Activated CD4-positive, alpha-beta memory T cell treated with anti-CD3 and anti-CD28 coated beads, Interleukin-2, amount 10 ng/mL, durations not matched to agents 7 days and 5 days (primary cell): ENCODE data around the gene NR1H4. TPM values are rescaled to one million over a fixed set of nuclear protein-coding genes. Genes with fewer than 3 reads are reported as not detected.
"Not testable (repeated sequence)": the region's sequence is repeated elsewhere in the genome, so short reads cannot be mapped to it uniquely, and the experiment has no call there.

ENCODE experiments used
- CTCF ChIA-PET: fragments of 350-600 bp; sonication (Branson Sonifier 250); formaldehyde crosslinking; loops from one replicate; lab custom pipeline; 2021; ENCODE audit warnings: antibody characterized with exemption, inconsistent platforms; lab: Charles Lee
- POLR2A ChIA-PET: fragments of 350-600 bp; sonication (Branson Sonifier 250); formaldehyde crosslinking; loops from one replicate; lab custom pipeline; 2021; ENCODE audit warnings: antibody characterized with exemption; lab: Charles Lee
- DNase-seq: peaks from one replicate; pipeline ENCODE4 v3.0.0-alpha.2; 2020
- H3K27ac Mint-ChIP-seq: one replicate; pipeline ENCODE4 v1.8.0; 2021; ENCODE audit warnings: mild to moderate bottlenecking, mixed read lengths
- H3K27me3 Mint-ChIP-seq: one replicate; pipeline ENCODE4 v1.8.0; 2021; ENCODE audit warnings: mixed read lengths
- H3K36me3 Mint-ChIP-seq: one replicate; pipeline ENCODE4 v1.8.0; 2021; ENCODE audit warnings: low read depth, mixed read lengths
- H3K4me1 Mint-ChIP-seq: one replicate; pipeline ENCODE4 v1.8.0; 2021; ENCODE audit warnings: mixed read lengths
- H3K4me3 Mint-ChIP-seq: one replicate; pipeline ENCODE4 v1.8.0; 2021; ENCODE audit warnings: mild to moderate bottlenecking, mixed read lengths
- H3K9me3 Mint-ChIP-seq: one replicate; pipeline ENCODE4 v1.8.0; 2021; ENCODE audit warnings: mixed read lengths
- total RNA-seq, 2 experiments: library from RNA; stranded (reverse); gene quantifications; one replicate each; pipeline ENCODE4 v1.2.3, GENCODE V29; 2021

The NR1H4 gene
- not detected for total RNA-seq

DNA sequence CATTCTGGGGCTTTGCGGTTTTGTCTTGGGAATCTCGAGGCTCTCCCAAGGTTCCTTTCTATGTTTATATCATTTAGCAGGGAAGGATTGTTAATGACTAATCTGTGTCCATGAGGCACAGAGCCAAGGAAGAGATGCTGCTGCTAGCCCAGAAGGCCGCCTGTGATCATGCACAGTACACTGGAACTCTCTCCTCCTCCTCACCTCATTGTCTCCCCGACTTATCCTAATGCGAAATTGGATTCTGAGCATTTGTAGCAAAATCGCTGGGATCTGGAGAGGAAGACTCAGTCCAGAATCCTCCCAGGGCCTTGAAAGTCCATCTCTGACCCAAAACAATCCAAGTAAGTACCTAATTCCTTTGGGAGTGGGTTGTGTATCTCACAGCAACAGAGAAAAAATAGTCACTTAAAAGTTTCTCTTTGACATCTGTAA is at the start of gene NR1H4:
TSS of gene NR1H4 (plus strand) at position 151 of the 435 bp plus-strand sequence. CDS start 19,458 bp downstream, outside the sequence.
- H3K4me1 Mint-ChIP-seq: no peaks in the 10 kb centered on the region
- H3K36me3 Mint-ChIP-seq: no peaks in the 10 kb centered on the region
- no peaks in the 10 kb centered on the region for H3K9me3 Mint-ChIP-seq
- no peak within 1 kb of the TSS for H3K4me3 Mint-ChIP-seq
- CTCF ChIA-PET: no interaction called here
- no peak within 1 kb of the TSS for H3K27ac Mint-ChIP-seq
- POLR2A ChIA-PET: no interaction called here
- H3K27me3 Mint-ChIP-seq: peaks cover 10% of the 10 kb centered on the region
- DNase-seq: no peak

DNA sequence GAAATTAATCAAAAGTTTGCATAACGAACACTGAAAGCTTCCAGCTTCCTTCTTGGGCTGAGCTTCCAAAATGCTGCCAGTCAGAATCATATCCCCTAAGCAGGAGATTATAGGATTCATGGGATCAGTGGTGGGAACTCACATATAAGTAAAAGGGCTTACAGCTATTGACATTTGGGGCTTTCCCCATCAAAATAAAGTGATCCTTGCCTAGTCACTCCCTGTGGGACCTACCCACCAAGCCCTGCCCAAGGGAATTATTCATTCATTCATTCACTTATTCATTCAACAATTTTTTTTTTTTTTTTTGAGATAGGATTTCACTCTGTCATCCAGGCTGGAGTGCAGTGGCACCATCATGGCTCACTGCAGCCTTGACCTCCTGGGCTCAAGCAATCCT is 47.5 kb upstream of the NR1H4 start:
- no peak overlapping the region for H3K27ac Mint-ChIP-seq
- H3K27me3 Mint-ChIP-seq: peaks cover 5% of the 10 kb centered on the region
- peaks cover 1% of the 10 kb centered on the region for H3K9me3 Mint-ChIP-seq
- H3K4me3 Mint-ChIP-seq: no peak overlapping the region
- POLR2A ChIA-PET: no interaction called here
- no peaks in the 10 kb centered on the region for H3K36me3 Mint-ChIP-seq
- no peak for DNase-seq
- CTCF ChIA-PET: interaction anchor here (1.8 kb wide), 1 partner anchor 22 kb away, joined by 4 read pairs; no protein-coding TSS in a partner anchor
- H3K4me1 Mint-ChIP-seq: no peaks in the 10 kb centered on the region

DNA sequence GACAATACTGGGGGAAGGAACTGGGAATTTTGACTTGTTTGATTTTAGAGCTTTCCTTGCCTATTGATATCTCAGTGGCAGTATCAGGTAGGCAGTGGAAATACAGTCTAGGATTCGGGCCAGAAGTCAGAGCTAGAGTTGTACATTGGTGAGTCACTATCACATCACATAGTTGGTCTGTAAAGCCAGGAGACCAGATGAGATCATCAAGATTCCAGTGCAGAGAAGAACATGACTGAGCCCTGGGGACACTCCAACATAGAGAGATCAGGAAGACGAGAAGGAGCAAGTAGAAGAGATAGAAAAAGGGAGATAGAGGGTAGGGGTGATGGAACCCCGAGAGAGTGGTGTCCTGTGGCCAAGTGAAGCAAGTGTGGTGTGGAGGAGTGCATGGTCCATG is 46.6 kb upstream of the NR1H4 start:
- H3K9me3 Mint-ChIP-seq: peaks cover 3% of the 10 kb centered on the region
- DNase-seq: no peak
- no peak overlapping the region for H3K27ac Mint-ChIP-seq
- no peaks in the 10 kb centered on the region for H3K36me3 Mint-ChIP-seq
- no peak overlapping the region for H3K4me3 Mint-ChIP-seq
- H3K4me1 Mint-ChIP-seq: no peaks in the 10 kb centered on the region
- H3K27me3 Mint-ChIP-seq: peaks cover 5% of the 10 kb centered on the region
- ChIA-PET CTCF (no interaction called here), POLR2A (no interaction called here)

DNA sequence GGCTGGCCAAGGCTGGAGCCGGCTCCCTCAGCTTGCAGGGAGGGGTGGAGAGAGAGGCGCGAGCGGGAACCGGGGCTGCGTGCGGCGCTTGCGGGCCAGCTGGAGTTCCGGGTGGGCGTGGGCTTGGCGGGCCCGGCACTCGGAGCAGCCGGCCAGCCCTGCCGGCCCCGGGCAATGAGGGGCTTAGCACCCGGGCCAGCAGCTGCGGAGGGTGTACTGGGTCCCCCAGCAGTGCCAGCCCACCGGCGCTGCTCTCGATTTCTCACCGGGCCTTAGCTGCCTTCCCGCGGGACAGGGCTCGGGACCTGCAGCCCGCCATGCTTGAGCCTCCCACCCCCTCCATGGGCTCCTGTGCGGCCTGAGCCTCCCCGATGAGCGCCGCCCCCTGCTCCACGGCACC is 43.4 kb upstream of the NR1H4 start:
- H3K4me3 Mint-ChIP-seq, H3K36me3 Mint-ChIP-seq, CTCF ChIA-PET, POLR2A ChIA-PET, H3K27ac Mint-ChIP-seq, DNase-seq, H3K27me3 Mint-ChIP-seq, H3K4me1 Mint-ChIP-seq, H3K9me3 Mint-ChIP-seq: not testable (repeated sequence)

DNA sequence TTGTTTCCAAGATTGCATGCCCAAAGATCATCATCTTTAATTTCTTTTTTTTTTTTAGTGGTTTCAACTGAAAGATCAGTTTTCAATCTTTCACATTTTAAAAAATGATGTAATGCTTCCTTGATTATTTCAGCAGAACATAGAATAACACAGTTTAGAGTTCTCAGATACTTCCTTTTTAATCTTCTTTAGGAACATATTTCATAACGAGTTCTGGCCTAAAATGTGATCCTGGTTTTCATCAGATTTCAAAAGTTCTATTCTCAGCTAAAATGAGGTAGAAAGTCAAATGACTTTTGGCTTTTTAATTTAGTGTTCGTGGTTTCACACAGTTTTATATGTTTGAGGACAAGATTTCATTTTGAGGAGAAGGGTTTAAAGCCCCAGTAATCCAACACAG is 40.0 kb upstream of the NR1H4 start:
- peaks cover 3% of the 10 kb centered on the region for H3K9me3 Mint-ChIP-seq
- DNase-seq: no peak
- no peak overlapping the region for H3K27ac Mint-ChIP-seq
- CTCF ChIA-PET: interaction anchor here (1.1 kb wide), 1 partner anchor 27 kb away, joined by 3 read pairs; no protein-coding TSS in a partner anchor
- H3K27me3 Mint-ChIP-seq: peaks cover 2% of the 10 kb centered on the region
- H3K36me3 Mint-ChIP-seq: no peaks in the 10 kb centered on the region
- POLR2A ChIA-PET: no interaction called here
- H3K4me1 Mint-ChIP-seq: peaks cover 3% of the 10 kb centered on the region
- H3K4me3 Mint-ChIP-seq: no peak overlapping the region

DNA sequence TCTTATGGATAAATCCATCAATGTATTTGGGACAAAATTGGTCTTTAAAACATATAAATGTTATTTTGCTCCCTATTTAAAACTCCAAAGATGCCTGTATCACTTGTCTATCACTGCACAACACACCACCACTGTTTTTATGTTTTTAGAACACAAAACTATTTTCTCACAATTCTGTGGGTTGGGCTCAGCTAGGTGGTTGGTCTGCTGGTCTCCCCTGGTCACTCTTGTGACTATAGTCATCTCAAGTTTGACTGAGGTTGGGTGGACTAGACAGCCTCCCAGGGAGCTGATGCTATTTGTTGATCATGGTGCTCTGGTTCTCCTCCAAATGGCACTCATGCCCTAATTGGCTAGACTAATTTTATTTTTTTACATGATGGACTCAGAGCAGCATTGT is 39.5 kb upstream of the NR1H4 start:
- ChIA-PET CTCF (interaction anchor here (1.1 kb wide), 1 partner anchor 27 kb away, joined by 3 read pairs; no protein-coding TSS in a partner anchor), POLR2A (no interaction called here)
- H3K36me3 Mint-ChIP-seq: no peaks in the 10 kb centered on the region
- H3K9me3 Mint-ChIP-seq: peaks cover 3% of the 10 kb centered on the region
- DNase-seq: no peak
- no peak overlapping the region for H3K4me3 Mint-ChIP-seq
- peaks cover 2% of the 10 kb centered on the region for H3K27me3 Mint-ChIP-seq
- H3K27ac Mint-ChIP-seq: no peak overlapping the region
- H3K4me1 Mint-ChIP-seq: peaks cover 3% of the 10 kb centered on the region

DNA sequence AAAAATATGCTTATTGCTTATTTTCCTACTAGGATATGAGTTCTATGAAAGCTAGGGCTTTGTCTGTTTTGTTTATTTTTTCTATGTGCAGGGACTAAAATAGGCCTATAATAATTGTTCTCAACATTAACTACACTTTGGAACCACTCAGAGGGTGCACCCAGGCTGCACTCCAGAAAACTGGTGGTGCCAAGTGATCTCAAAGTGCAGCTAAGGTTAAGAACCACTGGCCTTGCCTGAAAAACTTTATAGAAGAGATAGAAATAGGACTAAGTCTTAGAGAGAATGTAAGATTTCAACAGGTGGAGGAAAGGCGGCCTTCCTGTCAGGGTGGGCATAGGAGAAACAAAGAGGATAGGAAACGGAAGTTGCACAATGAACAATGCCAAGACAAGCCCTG is 37.7 kb upstream of the NR1H4 start:
- POLR2A ChIA-PET: no interaction called here
- no peak overlapping the region for H3K4me3 Mint-ChIP-seq
- CTCF ChIA-PET: no interaction called here

DNA sequence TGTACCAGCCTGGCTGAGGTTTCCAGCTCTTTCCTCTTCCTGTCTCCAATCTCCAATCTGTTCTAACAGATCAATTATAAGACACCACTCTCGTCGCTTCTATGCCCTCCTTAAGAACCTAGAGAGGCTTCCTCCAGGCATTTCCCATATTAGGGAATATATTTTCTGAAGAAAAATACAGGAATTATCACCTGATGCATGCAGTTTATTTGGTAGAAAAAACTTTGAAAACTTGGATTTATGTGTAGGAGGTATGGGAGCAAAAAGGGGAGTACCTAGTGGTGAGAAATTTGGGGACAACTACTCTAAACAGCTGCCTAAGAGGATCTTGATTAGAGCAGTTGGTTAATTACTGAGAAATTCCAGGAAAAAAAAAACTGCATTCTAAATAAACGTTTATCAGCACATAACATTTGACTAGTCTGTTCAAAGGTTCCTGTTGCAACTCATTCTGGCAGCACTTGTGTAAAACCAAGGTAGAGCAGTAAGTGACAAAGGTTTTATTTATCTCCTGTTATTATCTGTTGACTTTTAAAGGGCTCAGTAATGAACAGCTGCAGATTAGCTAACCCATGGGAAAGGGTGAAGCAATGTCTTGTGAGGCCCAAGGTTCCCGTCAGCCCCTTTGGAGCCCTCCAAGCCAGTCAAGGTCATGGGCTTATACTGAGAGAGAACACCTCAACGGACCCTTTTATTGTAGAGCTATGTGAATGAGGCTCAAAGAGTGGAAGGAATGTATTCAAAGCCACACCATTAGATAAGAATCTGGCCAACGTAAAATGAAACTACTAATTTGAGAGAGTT is 36.4 kb upstream of the NR1H4 start:
- Mint-ChIP-seq H3K9me3 (no peaks in the 10 kb centered on the region), H3K36me3 (no peaks in the 10 kb centered on the region), H3K4me1 (peaks cover 3% of the 10 kb centered on the region), H3K4me3 (no peak overlapping the region), H3K27me3 (peaks cover 3% of the 10 kb centered on the region), H3K27ac (no peak overlapping the region)
- CTCF ChIA-PET: no interaction called here
- POLR2A ChIA-PET: no interaction called here
- no peak for DNase-seq

More for the DNA sequence above, 37.7 kb upstream of the NR1H4 start:
- no peak for DNase-seq
- peaks cover 3% of the 10 kb centered on the region for H3K9me3 Mint-ChIP-seq
- H3K4me1 Mint-ChIP-seq: peaks cover 3% of the 10 kb centered on the region
- no peaks in the 10 kb centered on the region for H3K36me3 Mint-ChIP-seq
- no peak overlapping the region for H3K27ac Mint-ChIP-seq
- H3K27me3 Mint-ChIP-seq: peaks cover 3% of the 10 kb centered on the region

DNA sequence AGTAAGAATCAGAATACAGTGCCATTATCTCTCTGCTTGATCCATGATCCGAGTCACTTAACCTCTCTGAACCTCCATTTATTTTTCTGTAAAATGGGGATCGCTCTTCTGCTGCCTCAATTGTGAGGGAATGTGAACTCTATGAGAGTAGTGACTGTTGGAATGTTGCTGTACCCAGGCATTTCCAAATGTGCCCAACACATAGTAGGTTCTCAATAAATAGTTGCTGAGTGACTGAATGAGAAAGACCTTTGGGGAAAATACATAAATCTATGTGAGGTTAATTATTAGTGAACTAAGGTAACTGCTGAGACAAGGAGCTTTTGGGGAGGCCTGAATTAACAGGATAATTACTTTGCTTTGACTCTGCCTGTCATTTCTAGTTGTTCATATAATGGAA is 33.9 kb upstream of the NR1H4 start:
- Mint-ChIP-seq H3K4me3 (no peak overlapping the region), H3K9me3 (no peaks in the 10 kb centered on the region), H3K27ac (no peak overlapping the region), H3K4me1 (peaks cover 3% of the 10 kb centered on the region), H3K27me3 (peaks cover 1% of the 10 kb centered on the region), H3K36me3 (no peaks in the 10 kb centered on the region)
- POLR2A ChIA-PET: no interaction called here
- no peak for DNase-seq
- CTCF ChIA-PET: no interaction called here

DNA sequence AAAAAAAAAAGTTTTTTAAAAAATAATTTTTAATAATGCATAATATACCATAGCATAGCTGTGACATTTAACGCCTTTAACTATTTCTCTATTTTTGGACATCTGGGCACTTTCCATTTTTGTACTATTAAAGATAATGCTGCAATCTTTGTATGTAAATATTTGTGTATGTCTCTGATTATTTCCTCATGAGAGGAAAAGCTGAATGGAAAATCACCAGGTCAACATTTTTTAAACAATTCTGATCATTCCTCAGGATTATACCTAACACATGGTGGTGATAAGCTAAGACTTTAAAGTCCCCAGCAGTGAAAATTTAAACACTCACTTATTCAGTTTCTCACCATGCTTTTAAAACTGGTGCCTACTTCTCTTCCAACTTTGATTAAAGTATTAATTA is 31.3 kb upstream of the NR1H4 start:
- no peaks in the 10 kb centered on the region for H3K4me1 Mint-ChIP-seq
- no peak overlapping the region for H3K27ac Mint-ChIP-seq
- no peaks in the 10 kb centered on the region for H3K9me3 Mint-ChIP-seq
- CTCF ChIA-PET: no interaction called here
- H3K27me3 Mint-ChIP-seq: peaks cover 7% of the 10 kb centered on the region
- no peak overlapping the region for H3K4me3 Mint-ChIP-seq
- H3K36me3 Mint-ChIP-seq: no peaks in the 10 kb centered on the region
- POLR2A ChIA-PET: no interaction called here
- no peak for DNase-seq

DNA sequence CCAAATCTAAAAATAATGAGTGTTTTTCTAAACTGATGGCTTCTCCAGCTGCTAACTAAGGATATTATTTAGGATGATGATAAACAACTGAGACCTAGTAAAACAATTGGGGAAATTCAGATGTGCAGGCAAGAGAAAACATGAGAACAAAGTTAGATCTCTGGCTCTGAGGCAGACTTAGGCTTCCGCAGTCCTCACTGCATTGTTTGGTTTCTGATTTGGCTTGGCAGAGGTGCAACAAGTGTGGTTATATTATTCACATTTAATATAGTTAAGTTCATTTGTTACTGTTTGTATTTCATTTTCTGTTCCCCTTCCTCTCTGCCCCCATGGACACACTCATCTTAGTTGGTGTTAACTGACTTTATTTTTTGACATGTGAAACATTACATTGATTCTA is 30.2 kb upstream of the NR1H4 start:
- no peak overlapping the region for H3K4me3 Mint-ChIP-seq
- POLR2A ChIA-PET: no interaction called here
- peaks cover 9% of the 10 kb centered on the region for H3K27me3 Mint-ChIP-seq
- no peaks in the 10 kb centered on the region for H3K9me3 Mint-ChIP-seq
- CTCF ChIA-PET: no interaction called here
- DNase-seq: no peak
- H3K36me3 Mint-ChIP-seq: no peaks in the 10 kb centered on the region
- no peak overlapping the region for H3K27ac Mint-ChIP-seq
- H3K4me1 Mint-ChIP-seq: no peaks in the 10 kb centered on the region

DNA sequence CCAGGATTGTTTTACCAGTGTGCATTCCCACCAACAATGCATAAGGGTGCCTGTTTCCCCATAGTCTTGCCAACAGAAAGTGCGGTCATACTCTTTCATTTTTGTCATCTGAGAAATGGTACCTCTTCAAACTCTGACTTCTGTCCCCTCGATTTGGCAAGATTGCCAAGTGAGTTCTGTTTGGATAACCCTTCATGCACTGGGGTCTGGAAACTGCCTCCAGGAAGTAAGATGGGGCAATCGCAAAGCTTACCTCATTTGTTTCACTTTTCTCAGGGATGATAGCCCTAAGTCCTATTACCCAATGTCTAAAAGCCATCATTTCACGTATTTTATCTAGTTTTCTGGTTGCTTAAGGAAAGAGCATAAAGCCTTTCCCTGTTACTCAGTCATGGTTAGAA is 28.6 kb upstream of the NR1H4 start:
- H3K9me3 Mint-ChIP-seq: no peaks in the 10 kb centered on the region
- no peaks in the 10 kb centered on the region for H3K36me3 Mint-ChIP-seq
- no peak overlapping the region for H3K4me3 Mint-ChIP-seq
- no peak overlapping the region for H3K27ac Mint-ChIP-seq
- ChIA-PET CTCF (no interaction called here), POLR2A (no interaction called here)
- no peak for DNase-seq
- no peaks in the 10 kb centered on the region for H3K4me1 Mint-ChIP-seq
- peaks cover 9% of the 10 kb centered on the region for H3K27me3 Mint-ChIP-seq

DNA sequence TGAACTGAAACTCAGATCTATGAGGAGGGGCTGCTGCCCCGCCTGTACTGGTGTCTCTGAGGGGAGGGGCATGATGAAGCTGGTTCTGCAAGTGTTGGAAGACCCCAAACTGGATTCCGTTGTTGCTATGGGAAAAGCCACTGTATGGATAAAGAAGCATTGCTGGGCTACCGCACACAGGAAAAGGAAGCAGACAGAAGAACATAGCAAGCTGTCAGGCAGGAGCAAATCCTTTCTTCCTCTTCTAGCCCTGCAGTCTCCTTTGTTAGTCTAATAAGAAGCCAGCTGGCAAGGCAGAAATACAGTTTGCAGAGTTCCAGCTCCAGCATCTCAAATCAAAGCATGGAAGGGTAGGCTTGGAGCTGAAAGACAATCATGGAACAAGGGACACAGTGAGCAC is 26.3 kb upstream of the NR1H4 start:
- H3K4me3 Mint-ChIP-seq: no peak overlapping the region

DNA sequence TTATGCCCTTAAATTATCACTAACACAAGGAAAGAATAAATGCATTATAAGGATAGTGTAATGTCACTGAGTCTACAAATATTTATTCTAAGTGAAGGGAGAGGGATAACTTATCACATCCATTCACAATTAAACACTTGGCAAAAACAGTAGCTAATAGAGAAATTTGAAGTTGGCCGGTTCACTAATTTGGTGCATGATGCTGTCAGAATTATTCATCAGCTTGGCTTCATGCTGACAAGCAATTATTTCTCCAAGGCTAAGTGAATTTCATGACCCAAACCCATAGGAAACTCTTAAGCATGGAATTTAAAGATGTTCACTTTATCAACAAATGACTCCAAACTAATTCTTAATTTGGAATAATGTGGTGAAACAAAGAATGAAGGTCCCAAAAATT is 25.0 kb upstream of the NR1H4 start:
- Mint-ChIP-seq H3K36me3 (no peaks in the 10 kb centered on the region), H3K4me1 (no peaks in the 10 kb centered on the region), H3K4me3 (no peak overlapping the region), H3K27me3 (peaks cover 14% of the 10 kb centered on the region), H3K9me3 (no peaks in the 10 kb centered on the region), H3K27ac (no peak overlapping the region)
- POLR2A ChIA-PET: no interaction called here
- CTCF ChIA-PET: no interaction called here
- DNase-seq: no peak

More for the DNA sequence above, 26.3 kb upstream of the NR1H4 start:
- ChIA-PET CTCF (no interaction called here), POLR2A (no interaction called here)
- Mint-ChIP-seq H3K36me3 (no peaks in the 10 kb centered on the region), H3K27me3 (peaks cover 14% of the 10 kb centered on the region), H3K4me1 (no peaks in the 10 kb centered on the region), H3K9me3 (no peaks in the 10 kb centered on the region), H3K27ac (no peak overlapping the region)
- DNase-seq: no peak
